Stimulated activated CD4-positive, alpha-beta T cell treated with anti-CD3 and anti-CD28 coated beads, Interleukin-2, amount 100 ng/mL, for 4 hours (primary cell): ENCODE data around the gene MAP2K2.
A peak's percentile ranks its signal among the peaks of the same experiment; 100 is the strongest.

Experiments used
- DNase-seq: peaks from one replicate; pipeline ENCODE4 v3.0.0-alpha.2; 2020; ENCODE audit warnings: low read depth

MAP2K2 gene

DNA sequence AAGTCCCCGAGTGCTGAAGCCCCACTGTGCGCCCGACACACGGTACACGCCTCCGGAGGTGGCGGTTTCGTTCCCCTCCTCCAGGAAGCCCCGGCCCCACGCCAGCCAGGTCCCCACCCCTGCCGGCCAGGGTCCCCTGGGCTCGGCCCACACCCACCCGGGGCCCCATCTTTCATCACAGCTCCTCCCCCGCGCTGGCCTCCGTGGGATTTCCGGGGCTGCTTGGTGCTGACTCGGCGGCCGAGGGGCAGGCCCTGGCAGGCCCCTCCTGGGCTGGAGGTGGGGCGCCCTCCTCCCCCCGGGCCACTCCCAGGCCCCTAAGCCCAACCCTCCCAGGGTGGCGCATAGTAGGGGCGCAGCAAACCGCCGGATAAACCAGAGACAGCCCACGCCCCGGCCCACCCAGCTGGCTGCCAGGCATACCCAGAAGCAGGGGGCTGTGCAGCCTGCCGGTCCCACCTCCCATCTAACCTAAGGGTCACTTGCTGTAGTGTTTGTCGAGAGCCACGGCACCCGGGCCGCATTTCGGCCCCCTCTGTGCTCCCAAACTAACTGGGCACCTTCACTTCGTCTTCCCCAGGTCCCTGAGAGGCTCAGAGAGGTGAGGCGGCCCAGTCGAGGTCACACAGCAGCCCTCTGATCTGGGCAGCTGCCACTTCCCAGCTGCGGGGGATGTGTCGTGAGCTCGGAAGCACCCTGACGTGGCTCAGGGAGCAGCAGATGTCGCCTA is 63.9 kb downstream of the MAP2K2 start:
- DNase-seq = peak; percentile 28

DNA sequence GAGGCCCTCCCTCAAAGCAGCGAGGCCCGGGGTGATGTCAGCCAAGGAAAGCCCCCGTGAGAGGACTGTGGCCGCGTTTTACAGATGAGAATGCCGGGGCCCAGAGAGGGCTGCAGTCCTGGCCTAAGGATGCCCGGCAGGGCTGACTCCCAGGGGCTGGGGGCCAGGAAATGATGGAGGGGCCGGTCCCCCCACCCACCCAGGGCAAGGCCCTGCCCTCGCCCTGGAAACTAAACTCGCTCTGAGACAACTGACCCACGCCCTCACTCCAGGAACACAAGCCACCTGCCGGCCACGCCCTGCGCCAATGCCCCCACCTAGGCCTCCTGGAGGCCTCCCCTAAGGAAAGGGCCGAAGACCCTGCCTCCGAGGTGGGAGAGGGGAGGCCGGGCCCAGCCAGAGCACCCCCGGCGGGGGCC is 64.5 kb downstream of the MAP2K2 start:
- DNase-seq = no peak

DNA sequence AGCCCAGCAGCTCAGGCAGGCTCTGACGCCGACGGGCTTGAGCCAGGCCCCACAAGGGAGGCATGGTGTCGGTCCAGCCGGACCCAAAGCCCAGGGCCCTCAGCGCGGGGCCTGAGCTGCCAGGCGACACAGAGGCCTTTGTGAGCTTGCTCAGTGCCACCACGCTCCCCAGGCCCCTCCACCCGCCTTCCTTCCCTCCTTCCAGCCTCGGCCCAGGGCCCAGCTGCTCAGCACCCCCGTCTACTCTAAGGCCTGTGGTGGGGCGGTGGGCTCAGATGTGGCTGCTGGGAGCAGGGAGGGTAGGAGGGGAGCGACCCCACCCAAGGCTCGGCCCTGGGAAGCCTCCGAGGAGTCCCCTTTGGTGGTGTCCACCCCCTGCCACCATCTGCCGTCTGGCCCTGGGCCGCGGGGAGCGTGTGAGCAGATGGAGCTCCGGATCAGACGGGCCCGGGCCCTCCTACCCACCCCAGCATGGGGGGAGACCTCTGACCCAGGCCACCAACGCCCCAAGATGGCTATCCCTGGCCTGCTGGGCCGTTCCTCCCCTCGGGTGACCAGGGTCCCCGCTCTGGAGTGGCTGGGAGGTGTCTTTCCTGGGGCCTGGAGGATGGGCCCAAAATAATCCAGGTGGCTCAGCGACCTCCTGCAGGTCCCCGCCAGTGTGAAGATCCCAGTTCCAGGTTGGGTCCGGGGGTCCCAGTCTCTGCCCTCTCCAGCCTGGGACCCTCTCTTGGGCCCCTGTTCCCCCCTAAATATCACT is 65.0 kb downstream of the MAP2K2 start:
- DNase-seq = no peak

DNA sequence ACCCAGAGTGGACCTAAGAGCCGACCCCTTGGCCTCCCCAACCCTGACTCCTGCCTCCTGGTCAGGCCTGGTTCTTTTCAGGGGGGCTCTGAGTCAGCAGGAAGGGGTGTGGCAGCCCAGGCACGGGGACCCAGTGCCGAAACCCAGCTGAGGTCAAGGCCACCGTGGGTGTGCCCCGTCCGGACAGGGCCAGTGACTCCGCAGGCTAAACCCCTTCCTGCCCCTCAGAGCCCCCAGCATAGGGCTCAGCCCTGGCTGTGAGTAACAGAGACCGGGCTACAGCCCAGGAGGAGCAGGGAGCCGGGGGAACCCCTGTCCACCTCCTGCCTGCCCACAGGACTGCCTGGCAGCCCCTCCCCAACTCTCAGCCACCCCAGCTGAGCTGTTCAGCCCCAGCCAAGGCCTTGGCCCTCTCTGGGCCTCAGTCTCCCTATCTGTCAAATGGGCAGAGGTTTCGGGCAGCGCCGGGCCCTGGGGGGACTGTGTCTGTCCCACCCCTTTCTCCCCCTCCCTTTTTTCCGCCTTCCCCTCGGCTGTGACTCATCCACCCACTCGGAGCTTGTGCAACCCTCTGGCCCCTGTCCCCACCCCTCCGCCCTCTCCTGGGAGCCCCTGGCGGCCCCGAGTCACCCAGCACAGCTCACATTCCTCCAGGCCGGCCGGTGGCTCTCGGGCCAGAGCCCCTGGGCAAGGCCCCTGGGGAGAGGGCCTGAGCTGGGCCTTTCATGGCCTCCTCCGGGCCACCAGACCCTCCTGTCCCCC is 65.8 kb downstream of the MAP2K2 start:
- peak; percentile 52 for DNase-seq

DNA sequence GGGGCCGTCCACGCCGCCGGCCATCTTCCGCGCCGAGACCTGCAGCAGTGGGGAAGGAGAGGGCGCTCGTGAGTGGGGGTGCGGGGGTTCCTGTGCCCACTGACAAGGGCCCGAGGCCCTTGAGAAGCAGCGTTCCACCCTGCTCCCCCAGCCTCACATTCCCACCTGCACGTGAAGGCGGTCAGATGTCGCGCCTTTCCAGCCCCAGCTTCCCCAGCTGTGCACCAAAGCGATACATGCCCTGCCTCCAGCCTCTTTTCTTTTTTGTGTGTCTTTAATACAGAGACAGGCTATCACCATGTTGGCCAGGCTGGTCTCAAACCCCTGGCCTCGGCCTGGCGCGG is 68.7 kb downstream of the MAP2K2 start:
- no peak for DNase-seq

DNA sequence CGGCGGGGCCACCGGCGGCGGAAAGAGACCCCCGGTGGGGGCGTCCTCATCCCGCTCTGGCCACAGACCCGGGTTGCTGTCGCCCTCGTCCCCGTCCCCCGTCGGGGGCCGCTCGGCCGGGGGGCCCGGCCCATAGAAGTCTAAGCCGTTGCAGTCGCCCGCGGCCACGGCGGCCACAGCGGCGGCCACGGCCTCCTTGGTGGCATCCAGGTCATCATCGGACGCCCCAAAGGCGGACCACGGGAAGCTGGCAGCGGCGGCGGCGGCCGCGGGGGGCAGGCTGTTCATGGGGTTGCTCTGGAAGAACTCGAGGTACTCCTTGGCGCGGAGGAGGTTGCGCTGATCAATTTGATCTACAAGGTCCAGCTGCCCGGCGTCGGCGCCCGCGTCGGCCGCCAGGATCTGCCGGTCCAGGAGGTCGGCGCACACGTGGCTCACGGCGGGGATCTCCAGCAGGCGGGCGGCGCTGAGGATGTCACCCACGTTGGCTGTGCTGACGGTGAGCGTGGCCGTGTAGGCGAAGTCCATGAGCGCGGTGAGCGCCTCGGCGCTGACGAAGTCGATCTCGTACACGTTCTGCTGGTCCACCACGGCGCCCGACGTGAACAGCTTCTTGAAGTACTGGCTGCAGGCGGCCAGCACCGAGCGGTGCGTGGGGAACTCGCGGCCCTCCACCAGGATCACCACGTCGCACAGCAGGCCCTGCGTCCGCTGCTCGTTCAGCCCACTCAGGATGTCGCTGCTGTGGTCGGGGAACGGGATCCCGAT is 69.3 kb downstream of the MAP2K2 start:
- DNase-seq = no peak

DNA sequence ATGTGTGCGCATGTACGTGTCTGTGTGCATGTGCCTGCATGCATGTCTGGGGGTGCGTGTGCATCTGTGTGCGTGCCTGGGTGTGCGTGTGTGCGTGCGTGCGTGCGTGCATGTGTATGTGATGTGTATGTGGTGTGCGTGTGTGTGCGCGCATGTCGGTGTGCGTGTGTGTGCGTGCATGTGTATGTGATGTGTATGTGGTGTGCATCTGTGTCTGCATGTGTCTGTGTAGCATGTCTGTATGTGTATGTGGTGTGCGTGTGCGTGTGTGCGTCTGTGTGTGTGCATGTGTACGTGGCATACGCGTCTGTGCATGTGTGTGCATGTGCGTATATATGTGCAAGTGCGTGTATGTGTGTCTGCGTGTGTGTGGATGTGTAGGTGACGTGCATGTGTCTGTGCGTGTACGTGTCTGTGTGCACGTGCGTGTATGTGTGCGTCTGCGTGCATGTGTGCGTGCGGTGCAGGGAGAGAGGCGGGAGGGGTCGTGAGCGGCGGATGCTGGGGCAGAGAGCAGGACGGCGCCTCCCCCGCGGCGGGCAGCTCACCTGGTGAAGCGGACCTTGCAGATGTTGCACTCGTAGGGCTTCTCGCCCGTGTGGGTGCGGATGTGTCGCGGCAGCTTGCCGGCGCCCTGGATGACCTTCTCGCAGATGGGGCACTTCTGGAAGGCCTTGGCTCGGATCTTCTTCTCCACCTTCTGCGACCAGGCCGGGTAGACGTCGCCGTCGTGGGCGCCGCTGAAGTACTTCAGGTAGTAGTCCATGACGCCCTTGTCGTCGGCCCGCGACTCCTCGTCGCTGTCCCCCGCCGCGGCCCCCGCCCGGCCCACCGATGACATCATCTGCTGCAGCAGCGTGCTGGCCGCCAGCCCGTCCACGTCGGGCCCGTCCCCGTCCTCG is 70.2 kb downstream of the MAP2K2 start:
- DNase-seq = no peak

DNA sequence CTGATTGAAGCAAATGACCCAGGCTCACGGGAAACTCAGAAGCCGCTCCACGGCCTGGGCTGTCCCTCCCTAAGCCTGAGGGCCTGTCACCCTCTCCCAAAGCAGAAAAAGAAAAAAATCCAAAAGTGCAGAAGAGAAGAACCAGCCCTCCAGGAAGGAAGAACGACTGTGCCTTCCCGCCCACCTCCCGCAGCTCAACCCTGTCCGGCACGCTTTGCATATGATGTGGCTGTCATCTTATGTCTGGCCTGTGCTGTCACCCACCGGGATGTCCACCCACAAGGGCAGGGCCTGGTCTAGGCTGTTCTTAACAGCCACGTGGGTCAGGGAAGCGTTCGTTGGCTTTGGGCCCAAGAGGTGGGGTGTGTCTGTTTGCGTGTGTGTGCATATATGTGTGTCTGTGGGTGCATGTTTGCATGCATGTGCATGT is 70.9 kb downstream of the MAP2K2 start:
- no peak for DNase-seq

DNA sequence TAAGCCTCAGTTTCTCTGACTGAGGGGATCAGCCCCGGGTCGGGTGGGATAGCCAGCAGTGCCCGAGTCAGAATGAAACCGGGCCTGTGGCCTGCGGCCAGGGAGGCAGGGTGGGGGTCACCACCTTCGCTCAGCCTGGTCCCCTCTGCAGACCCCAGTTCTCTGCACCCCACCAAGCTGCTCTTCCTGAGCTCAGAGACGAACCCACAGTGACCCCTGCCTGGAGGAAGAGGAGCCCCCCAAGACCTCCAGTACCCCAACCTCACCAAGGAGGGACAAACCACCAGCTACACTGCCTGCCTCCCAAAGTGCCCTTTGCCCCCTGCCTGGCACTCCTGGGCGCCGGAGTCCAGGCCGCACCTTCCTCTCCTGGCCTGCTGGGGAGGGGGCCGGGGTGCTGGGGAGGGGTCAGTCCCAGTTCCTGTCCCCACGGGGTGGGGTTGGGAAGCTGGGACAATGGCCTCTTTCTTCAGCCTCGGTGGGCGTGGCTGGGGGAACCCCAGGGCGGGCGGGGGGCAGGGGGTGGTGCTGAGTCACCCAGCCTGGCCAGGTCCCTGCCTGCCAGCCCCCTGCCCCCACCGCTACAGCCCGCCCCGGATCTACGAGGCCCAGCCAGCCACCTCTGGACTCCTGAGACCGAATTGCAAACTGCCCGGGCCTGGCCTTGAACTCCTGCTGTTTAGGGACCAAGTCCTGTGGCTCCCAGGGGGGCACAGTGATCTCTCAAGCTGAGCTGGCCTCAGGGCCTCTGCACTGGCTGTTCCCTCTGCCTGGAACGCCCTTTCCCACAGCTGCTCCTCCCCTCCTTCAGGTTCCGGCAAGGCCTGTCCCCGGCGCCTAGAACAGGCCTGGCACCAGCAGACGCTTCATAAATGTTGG is 71.6 kb downstream of the MAP2K2 start:
- DNase-seq = no peak

DNA sequence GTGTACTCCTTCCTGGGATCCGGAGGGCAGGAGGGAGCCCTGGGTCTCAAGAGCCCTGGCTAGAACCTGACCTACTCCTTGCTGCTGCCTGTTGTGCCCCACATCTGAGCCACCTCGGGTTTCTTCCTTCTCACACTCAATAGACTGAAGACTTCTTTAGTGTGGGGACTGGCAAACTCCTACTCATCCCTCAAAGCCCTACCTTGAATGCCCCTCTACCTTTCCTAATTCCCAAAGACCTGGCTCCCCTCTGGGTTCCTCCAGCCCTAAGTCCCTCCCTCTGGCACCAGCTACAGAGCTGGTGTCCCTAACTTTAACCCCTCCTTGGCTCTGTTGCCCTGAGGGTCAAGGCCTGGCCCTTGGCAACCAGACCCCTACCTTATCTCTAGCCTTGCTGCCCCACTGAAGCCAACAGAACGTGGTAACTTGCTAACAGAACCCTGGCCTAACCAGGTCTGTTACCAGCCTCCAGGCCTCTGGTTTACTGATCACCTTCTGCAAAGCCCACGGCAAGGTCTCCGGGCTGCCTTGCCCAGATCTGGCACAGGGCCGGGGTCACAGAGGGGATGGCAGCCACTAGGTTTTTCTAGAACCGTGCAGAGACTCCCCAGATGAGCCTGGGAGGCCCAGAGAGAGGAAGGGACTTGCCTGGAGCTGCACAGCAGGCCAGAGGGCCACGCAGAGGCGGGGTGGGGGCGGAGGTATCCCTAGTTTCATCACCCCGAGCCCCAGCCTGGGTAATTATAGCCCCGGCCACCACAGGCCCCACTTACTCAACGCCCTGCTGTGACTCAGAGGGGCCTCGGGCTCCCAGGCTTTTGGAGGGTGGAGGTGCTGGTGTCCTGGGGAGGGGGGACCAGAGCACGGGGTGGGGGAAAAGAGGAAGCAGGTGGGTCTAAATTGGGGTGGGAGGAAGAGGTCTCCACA is 72.5 kb downstream of the MAP2K2 start:
- DNase-seq = no peak

DNA sequence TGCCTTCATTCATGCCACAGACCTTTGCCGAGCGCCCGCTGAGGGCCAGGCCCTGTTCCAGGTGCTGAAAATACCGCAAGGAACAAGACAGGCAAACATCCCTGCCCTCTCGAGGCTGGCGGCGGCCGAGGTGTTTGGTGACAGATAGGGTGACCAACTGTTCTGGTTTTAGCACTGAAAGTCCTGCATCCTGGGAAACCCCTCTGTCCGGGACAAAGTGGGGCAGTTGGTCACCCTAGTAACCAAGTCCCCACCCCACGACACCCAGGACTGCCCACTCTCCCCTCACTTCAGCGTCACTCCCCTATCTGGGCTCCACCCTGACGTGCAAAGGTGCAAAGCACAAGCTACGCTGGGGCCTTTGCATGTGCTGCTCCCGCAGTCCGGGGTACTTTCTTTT is 74.5 kb downstream of the MAP2K2 start:
- DNase-seq = no peak

DNA sequence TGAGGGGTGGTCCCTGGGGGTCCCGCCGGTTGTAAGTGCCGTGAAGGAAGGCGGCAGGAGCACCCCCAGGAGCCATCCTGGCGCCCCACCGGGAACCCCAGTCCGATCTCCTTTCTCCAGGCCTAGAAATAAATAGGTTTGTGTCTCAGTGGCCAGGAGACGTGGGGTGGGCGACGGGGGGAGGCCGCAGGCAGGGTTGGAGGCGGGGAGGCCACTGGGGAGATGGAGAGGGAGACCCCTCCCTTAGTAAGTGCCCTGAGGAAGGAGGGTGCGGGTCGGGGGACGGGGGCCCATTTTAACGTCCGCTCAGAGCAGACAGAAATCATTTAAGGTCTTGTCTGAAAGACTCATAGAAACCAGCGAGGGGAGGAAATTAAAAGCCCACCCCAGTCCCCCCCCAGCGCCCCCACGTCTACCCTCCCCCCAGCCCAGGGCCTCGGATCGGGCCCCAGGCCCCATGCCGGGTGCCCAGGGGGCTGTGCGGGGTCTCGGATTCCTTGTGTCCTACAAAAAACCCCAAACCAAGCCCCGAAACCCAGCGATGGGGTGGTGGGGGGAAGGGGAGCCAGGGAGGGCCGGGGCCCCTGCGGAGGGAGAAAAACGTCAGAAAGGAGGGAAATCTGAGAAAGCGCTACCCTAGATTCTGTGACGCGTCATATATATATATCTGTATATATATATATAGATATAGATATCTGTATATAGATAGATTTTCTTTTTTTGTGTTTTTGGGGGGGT is 76.8 kb downstream of the MAP2K2 start:
- DNase-seq = no peak

DNA sequence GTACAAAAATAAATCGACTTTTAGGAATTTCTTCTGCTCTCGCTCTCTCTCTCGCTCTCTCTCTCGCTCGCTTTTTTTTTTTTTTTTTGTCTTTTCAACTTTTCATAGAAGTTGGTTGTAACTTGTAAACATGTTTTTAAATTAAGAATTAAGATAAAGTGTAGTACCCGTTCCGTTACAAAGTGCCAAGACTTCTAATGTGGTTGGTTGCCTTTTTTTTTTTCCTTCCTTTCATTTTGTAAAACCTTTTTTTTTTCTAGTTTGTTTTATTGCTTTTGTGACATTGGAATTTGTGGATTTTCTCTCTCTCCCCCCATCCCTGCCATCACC is 77.6 kb downstream of the MAP2K2 start:
- DNase-seq = no peak

DNA sequence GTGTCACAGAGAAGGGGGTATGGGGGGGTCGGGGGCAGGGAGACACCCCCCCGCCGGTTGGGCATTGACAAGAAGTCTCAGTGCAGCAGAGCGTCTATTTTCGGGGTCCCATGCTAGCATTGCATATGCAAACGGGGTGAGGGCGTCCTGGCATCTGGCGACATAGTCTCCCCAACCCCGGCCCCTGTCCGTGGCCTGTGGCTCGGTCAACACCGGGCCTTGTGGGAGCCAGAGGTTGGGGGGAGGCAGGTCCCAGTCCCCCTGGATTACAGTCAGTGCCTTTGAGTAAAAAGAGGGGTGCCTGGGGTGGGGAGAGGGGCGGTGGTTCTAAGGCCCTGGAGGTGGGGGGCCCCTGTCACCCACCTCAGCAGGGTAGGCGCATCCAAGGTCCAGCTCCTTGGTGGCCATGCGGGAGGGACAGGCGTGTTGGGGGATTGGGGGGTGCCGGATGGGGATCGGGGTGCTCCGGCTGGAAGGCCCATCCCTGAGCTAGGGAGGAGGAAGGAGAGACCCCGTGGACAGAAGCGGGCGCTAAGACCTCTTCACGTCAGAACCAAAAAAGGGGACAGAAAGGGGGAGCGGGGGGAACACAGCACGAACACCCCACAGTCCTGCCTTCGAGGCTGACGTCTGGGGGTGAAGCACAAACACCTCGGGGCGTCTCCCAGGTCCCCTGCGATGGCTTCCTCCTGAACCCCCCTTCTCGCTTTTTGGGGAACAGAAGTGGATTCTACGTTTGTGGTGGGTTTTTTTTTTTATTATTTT is 78.1 kb downstream of the MAP2K2 start:
- no peak for DNase-seq

DNA sequence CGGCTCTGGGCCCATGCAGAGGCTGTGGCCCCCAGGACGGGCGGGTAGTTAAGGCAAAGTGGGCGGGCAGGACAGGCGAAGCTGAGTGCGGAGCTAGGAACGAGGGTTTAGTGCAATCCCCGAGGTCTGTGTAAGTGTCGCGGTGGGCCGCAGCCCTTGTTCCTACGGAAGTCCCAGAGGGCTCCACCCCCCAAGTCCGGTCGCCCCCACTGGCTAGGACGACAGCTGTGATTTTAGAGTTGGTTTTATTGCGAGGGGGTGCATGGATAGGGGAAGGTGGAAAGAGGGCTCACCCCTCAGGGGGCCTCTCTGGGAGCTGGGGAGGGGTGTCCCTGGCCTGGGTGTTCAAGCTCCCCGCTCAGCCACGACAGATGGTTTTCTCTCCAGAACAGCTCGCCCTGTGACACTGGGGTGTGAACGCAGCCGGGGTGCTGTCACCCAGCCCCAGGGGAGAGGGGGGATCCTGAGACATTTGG is 78.9 kb downstream of the MAP2K2 start:
- no peak for DNase-seq

DNA sequence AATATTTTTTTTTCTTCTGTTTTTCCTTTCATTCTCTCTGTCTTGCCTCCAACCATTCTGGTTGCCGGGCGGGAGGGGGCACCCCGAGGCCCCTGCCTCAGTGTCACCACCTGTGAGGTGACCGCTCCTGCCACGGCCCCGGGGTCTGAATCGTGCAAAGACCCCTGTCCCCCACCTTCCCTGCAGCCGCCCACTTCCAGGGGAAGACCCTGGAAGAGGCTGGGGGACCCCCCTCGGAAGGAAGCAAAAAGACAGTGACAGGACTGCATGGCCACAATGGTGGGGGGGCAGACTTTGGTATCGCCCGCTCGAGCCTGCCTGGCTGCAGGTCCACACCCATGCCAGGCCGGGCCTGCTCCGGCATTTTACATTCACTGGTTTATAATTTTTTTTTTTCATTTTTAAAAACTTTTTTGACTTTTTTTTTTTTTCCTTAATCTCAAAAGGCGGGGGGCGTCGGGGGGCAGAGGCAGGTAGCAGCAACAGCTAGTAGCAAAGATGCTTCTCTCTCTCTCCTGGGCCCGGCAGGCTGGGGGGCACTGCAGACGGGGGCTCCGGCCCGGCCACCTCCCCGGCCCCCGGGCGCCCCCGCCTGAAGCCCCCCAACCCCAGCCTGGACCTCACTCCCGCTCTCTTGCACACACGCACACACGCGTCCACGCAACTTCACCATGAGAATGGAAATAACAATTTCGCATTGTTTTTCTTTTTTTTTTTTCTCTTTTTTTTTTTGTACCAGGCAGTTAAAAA is 79.8 kb downstream of the MAP2K2 start:
- no peak for DNase-seq

DNA sequence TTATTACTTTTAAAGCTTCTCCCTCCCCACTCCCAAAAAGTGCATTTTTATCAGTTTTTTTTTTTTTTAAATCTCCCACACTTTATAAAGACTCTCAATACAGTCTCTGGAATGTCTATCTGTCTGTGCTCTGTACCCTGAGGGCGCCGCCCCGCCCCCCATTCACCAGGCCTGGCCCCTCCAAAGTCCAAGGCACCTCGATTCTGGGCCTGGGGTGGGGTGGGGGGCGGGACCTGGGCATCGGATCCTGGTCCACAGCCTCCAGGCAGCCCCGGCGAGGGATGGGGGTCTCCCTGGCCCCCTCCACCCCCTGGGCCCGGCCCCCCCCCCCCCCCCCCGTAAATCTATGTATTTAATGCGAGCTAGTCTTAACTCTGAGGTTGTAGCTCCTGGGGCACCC is 80.5 kb downstream of the MAP2K2 start:
- no peak for DNase-seq
